ENCODE data around the gene LANCL1.

The LANCL1 gene

DNA sequence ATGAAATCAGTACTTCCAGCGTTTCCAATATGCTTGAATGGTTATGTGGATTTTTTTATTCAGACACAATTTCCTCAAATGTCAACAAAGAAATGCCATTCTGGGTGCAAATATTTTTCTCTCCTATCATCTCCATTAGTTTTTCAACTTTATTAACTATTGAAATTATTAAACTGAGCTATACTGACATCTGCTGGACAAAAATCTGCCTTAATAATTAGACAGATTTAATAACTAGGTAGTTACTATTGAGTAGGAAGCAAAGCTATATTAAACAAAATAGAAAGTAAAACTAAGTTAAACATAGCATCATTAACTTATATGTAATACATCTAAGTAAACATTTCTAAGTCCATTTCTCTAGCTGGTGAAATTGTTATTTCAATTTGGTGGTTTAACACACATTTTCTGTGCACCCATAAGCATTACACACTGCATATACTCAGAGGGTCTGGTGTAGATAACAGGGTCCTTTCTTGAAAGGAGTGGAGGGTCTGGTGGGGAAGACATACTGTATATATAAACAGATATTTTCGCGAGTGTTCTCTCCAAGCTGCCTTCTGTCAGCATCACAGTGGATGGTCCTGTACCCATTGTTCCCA lies 77.0 kb downstream of the LANCL1 start:
- DNase-seq: no peak

DNA sequence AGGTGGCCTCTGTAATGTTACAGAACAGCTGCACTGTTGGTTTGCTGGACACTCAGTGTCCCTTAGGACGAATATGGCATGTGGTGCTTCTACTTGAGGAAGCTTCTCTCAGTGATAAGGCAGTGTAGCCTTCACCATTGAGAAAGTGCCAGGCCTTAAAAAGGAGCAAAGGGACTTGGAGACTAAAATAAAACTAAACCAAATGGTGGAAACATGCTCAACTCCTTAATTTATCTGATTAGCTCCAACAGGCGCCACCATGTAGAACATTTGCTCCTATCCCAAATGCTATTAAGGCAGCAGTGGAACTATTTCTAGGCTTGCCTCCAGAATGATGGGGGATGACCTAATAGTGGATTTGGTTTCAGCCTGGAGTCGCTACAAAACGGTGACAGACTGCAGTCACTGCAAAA lies 84.1 kb downstream of the LANCL1 start:
- DNase-seq: no peak

DNA sequence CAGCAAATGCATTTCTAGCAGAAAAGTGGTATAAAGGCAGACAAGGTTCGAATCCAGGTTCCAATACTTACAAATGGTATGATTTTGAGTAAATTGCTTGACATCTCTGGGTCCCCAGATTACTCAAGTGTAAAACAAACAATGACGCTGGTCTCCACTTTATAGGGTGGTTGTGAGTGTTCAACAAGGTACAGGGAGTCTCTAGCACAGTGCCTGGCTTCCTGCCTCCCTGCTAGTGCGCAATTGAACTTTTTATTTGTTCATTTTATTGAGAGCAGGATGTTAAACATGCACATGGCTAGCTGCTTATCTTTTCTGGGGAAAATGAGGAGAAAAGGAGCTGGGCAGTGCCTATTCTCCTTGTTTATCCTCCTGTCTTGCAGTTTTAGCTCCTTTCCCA lies 86.7 kb downstream of the LANCL1 start:
- no peak for DNase-seq

DNA sequence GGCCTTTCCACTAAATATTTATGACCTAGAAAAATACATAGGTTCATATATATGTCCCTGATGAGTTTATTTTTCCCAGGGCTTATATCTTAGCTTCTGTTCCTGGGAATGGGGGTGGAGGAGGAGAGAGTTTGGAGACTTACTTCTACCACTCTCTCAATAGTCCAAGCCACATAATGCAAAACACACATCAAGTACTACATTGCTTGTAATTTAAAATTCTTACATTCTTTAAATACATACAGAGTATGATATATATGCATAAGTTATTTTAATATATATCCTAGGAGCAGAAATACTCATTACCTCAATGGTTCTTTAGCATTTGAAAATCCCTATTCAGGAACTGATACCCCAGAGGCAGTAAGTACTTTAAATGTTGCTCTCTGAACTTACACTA lies 88.4 kb downstream of the LANCL1 start:
- DNase-seq: no peak

DNA sequence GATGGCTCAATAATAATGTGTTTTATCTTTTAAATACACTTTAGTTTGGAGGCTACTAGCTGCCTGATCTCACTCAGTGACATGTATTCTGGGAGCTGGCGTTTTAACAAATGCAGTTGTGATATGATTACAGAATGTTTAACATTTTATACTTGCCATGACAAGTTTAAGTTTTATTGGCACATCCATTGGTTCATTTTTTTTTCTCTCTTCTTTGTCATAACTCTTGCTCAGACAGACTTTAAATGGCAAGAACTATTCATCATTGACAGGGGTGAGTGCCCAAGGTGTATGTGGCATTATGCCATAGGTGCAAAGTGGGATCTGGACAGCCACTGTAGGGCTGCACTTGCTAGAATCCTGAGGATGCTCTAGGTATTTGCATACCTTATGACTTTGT lies 89.5 kb downstream of the LANCL1 start:
- no peak for DNase-seq
